ENCODE results near the gene IYD. TPM values are rescaled to one million over a fixed set of nuclear protein-coding genes. Genes with fewer than 3 reads are reported as not detected.

Gene IYD
- not detected in 3 replicates for total RNA-seq
- long read RNA-seq: 0 reads

GRCh38 chr6:150368762-150369161, at the start of gene IYD:
Gene IYD (plus strand): TSS chr6:150369012. CDS start chr6:150369032, 20 bp downstream.
- no peak for TF ChIP-seq CTCF (IDR thresholded peaks at IDR 0.05)
- Mint-ChIP-seq H3K4me1 (ENCODE audit: low read depth) (peaks cover 6% of the 10 kb centered on the region), H3K27ac (ENCODE audit: unreplicated experiment) (no peak within 1 kb of the TSS), H3K36me3 (ENCODE audit: low read depth) (no peaks in the 10 kb centered on the region), H3K9me3 (ENCODE audit: low read depth) (no peaks in the 10 kb centered on the region), H3K27me3 (ENCODE audit: low read depth) (peaks cover 5% of the 10 kb centered on the region), H3K4me3 (ENCODE audit: unreplicated experiment) (no peak within 1 kb of the TSS)
- no peak for DNase-seq (ENCODE audit: low spot score)

GRCh38 chr6:150319924-150320323, 48.9 kb upstream of the IYD start:
- Mint-ChIP-seq H3K27ac (ENCODE audit: unreplicated experiment) (no peak overlapping the region), H3K9me3 (ENCODE audit: low read depth) (no peaks in the 10 kb centered on the region), H3K27me3 (ENCODE audit: low read depth) (peaks cover 5% of the 10 kb centered on the region), H3K36me3 (ENCODE audit: low read depth) (no peaks in the 10 kb centered on the region), H3K4me3 (ENCODE audit: unreplicated experiment) (no peak overlapping the region), H3K4me1 (ENCODE audit: low read depth) (peaks cover 14% of the 10 kb centered on the region)
- no peak for TF ChIP-seq CTCF (IDR thresholded peaks at IDR 0.05)
- DNase-seq (ENCODE audit: low spot score): no peak

GRCh38 chr6:150320442-150320841, 48.4 kb upstream of the IYD start:
- TF ChIP-seq CTCF (IDR thresholded peaks at IDR 0.05): no peak
- H3K36me3 Mint-ChIP-seq (ENCODE audit: low read depth): peaks cover 1% of the 10 kb centered on the region
- H3K27me3 Mint-ChIP-seq (ENCODE audit: low read depth): peaks cover 5% of the 10 kb centered on the region
- H3K27ac Mint-ChIP-seq (ENCODE audit: unreplicated experiment): no peak overlapping the region
- no peaks in the 10 kb centered on the region for H3K9me3 Mint-ChIP-seq (ENCODE audit: low read depth)
- peaks cover 17% of the 10 kb centered on the region for H3K4me1 Mint-ChIP-seq (ENCODE audit: low read depth)
- DNase-seq (ENCODE audit: low spot score): no peak
- H3K4me3 Mint-ChIP-seq (ENCODE audit: unreplicated experiment): no peak overlapping the region

GRCh38 chr6:150322466-150322871, 46.3 kb upstream of the IYD start:
- TF ChIP-seq CTCF (IDR thresholded peaks at IDR 0.05): no peak
- no peak overlapping the region for H3K27ac Mint-ChIP-seq (ENCODE audit: unreplicated experiment)
- DNase-seq (ENCODE audit: low spot score): no peak
- no peaks in the 10 kb centered on the region for H3K9me3 Mint-ChIP-seq (ENCODE audit: low read depth)
- no peak overlapping the region for H3K4me3 Mint-ChIP-seq (ENCODE audit: unreplicated experiment)
- H3K36me3 Mint-ChIP-seq (ENCODE audit: low read depth): peaks cover 1% of the 10 kb centered on the region
- H3K27me3 Mint-ChIP-seq (ENCODE audit: low read depth): peaks cover 5% of the 10 kb centered on the region
- peaks cover 13% of the 10 kb centered on the region for H3K4me1 Mint-ChIP-seq (ENCODE audit: low read depth)

- Mint-ChIP-seq H3K9me3 (ENCODE audit: low read depth) (no peaks in the 10 kb centered on the region), H3K4me3 (ENCODE audit: unreplicated experiment) (no peak overlapping the region), H3K27ac (ENCODE audit: unreplicated experiment) (no peak overlapping the region), H3K36me3 (ENCODE audit: low read depth) (peaks cover 1% of the 10 kb centered on the region), H3K27me3 (ENCODE audit: low read depth) (peaks cover 5% of the 10 kb centered on the region), H3K4me1 (ENCODE audit: low read depth) (peaks cover 10% of the 10 kb centered on the region)
- no peak for TF ChIP-seq CTCF (IDR thresholded peaks at IDR 0.05)
- no peak for DNase-seq (ENCODE audit: low spot score)
Observed at GRCh38 chr6:150323205-150323604, 45.6 kb upstream of the IYD start.

All from chondrocyte (in vitro differentiated cells).